ENCODE results near the gene RAB29. TPM values are rescaled to one million over a fixed set of nuclear protein-coding genes. Genes with fewer than 3 reads are reported as not detected.

The RAB29 gene
- total RNA-seq, 6 experiments from 2014 or later = 16.4 to 26.8 (median 21.2) TPM

GRCh38 chr1:205811660-205812059 is 36.4 kb upstream of the RAB29 start:
- H3K27me3 ChIP-seq = no peaks in the 10 kb centered on the region
- H3K9me3 ChIP-seq = no peaks in the 10 kb centered on the region
- H3K4me3 ChIP-seq = no peak overlapping the region
- DNase-seq (no peak), ATAC-seq (no peak)
- no peak overlapping the region for H3K27ac ChIP-seq
- intact Hi-C loops (cut with DNase I) = no loop called here
- H3K36me3 ChIP-seq = no peaks in the 10 kb centered on the region
- TF ChIP-seq POLR2A (IDR thresholded peaks at IDR 0.05) (no peak), CTCF (IDR thresholded peaks at IDR 0.05) (no peak)
- WGBS (ENCODE audit: insufficient coverage, low coverage, low lambda C conversion rate, missing lambda C conversion rate) = 52% methylated on average over 5 of the region's 5 CpGs
- H3K4me1 ChIP-seq = peaks cover 0 to 5% (median 0%) of the 10 kb centered on the region in 4 donors

- TF ChIP-seq CTCF (IDR thresholded peaks at IDR 0.05) = peak in 1 of 4 donors; percentile 7
- TF ChIP-seq POLR2A (IDR thresholded peaks at IDR 0.05) = no peak
- ATAC-seq (no peak), DNase-seq (no peak)
- intact Hi-C loops (cut with DNase I) = no loop called here
- H3K4me3 ChIP-seq = no peak overlapping the region
- H3K27me3 ChIP-seq = no peaks in the 10 kb centered on the region
- peaks cover 0 to 5% (median 0%) of the 10 kb centered on the region in 4 donors for H3K4me1 ChIP-seq
- WGBS (ENCODE audit: insufficient coverage, low coverage, low lambda C conversion rate, missing lambda C conversion rate) = 79% methylated on average over 8 of the region's 12 CpGs
- no peaks in the 10 kb centered on the region for H3K36me3 ChIP-seq
- H3K27ac ChIP-seq = no peak overlapping the region
- no peaks in the 10 kb centered on the region for H3K9me3 ChIP-seq
These were observed 35.3 kb upstream of the RAB29 start for GRCh38 chr1:205810448-205811157.

GRCh38 chr1:205809942-205810345 is 34.7 kb upstream of the RAB29 start:
- Histone ChIP-seq H3K4me3 (no peak overlapping the region), H3K4me1 (peaks cover 0 to 5% (median 0%) of the 10 kb centered on the region in 4 donors), H3K27ac (no peak overlapping the region), H3K27me3 (no peaks in the 10 kb centered on the region), H3K9me3 (no peaks in the 10 kb centered on the region), H3K36me3 (no peaks in the 10 kb centered on the region)
- WGBS (ENCODE audit: insufficient coverage, low coverage, low lambda C conversion rate, missing lambda C conversion rate) = 60% methylated on average over 2 of the region's 14 CpGs
- ATAC-seq (no peak), DNase-seq (no peak)
- intact Hi-C loops (cut with DNase I) = no loop called here
- TF ChIP-seq CTCF (IDR thresholded peaks at IDR 0.05) (no peak), POLR2A (IDR thresholded peaks at IDR 0.05) (no peak)

GRCh38 chr1:205809469-205809868 is 34.2 kb upstream of the RAB29 start:
- TF ChIP-seq CTCF (IDR thresholded peaks at IDR 0.05) = no peak
- TF ChIP-seq POLR2A (IDR thresholded peaks at IDR 0.05) = no peak
- 93% methylated on average over 3 of the region's 3 CpGs for WGBS (ENCODE audit: insufficient coverage, low coverage, low lambda C conversion rate, missing lambda C conversion rate)
- DNase-seq (no peak), ATAC-seq (no peak)
- Histone ChIP-seq H3K4me1 (peaks cover 0 to 5% (median 0%) of the 10 kb centered on the region in 4 donors), H3K9me3 (no peaks in the 10 kb centered on the region), H3K36me3 (no peaks in the 10 kb centered on the region), H3K27ac (no peak overlapping the region), H3K4me3 (no peak overlapping the region), H3K27me3 (no peaks in the 10 kb centered on the region)
- intact Hi-C loops (cut with DNase I) = no loop called here
